ENCODE results near the gene TBC1D9B. TPM values are rescaled to one million over a fixed set of nuclear protein-coding genes. Genes with fewer than 3 reads are reported as not detected.

The TBC1D9B gene
- total and polyA plus RNA-seq, 8 donors, result 42.1 to 87.2 (median 54.9) TPM

DNA sequence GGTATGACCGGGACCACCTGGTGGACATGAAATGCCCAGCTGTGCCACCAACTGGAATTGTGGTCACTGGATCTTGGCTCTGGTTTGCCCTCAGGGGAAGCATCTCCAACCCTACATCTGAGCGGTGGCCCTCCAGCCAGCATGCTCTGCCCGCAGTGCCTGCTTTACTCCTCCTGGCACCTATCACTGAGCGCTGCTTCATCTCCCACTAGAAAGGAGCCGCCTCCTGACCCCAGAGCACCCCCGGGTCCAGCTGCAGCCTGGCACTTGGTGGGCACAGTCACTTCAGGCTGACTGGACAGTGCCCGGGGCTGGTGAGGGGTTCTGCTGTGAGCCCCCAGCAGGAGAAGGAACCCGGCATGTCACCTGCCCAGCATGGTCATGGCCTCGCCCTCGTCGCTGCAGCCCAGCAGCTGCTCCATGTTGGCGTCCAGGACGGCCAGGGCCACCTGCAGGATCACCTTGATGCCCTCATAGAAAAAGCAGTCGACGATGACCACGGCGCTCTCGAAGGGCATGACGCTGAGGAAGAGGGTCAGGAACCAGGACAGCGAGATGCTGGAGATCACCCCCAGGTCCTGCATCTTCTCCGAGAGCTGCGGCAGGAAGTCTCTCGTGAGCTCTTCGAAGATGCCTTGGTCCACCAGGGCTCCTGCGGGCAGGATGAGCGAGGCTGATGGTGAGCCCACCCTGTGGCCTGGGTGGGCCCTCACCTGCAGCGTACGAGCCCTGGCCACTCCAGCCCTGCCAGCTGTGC, 33.0 kb downstream of the TBC1D9B start:
- DNase-seq (no peak), FAIRE-seq (no peak), ATAC-seq (no peak)
- no peak overlapping the region for H3K27ac ChIP-seq
- no peaks in the 10 kb centered on the region for H3K27me3 ChIP-seq
- TF ChIP-seq CTCF (IDR thresholded peaks at IDR 0.05), result no peak
- WGBS, 2 donors, result 96 to 98% methylated on average over 28 of the region's 28 CpGs
- H3K4me1 ChIP-seq, result no peaks in the 10 kb centered on the region
- no peaks in the 10 kb centered on the region for H3K9me3 ChIP-seq
- intact Hi-C loops (cut with DNase I), result no loop called here
- H3K36me3 ChIP-seq, result peaks cover 5 to 38% (median 20%) of the 10 kb centered on the region in 3 donors
- H3K4me3 ChIP-seq, result no peak overlapping the region

GRCh38 chr5:179874136-179874535, 33.6 kb downstream of the TBC1D9B start:
- FAIRE-seq, result no peak
- intact Hi-C loops (cut with DNase I), result no loop called here

DNA sequence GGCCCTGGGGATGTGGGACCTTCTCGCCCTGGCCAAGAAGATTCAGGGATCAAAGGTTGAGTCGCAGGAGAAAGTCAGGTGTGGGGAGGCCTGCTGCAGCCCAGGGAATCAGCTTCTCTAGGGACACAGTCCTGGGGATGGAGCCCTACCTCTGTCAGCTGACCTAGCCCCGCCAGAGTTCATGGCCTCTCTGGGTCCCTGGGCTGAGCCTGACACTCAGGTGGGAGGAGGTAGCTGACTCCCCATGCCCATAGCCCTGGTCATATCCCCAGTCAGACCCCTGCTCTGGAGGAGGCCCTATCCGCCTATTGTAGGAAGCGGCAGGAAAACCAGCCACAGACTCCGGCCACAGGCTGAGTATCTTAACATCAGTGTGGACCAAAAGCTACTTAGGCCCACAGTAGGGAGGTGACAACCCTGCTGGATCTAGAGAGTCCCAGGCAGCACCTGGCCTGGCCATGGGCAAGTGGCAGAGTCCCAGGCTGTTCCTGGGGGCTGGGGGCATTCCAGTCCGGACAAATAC, 34.0 kb downstream of the TBC1D9B start:
- no peak for ATAC-seq
- Histone ChIP-seq H3K36me3 (peaks cover 5 to 43% (median 20%) of the 10 kb centered on the region in 3 donors), H3K27me3 (no peaks in the 10 kb centered on the region), H3K27ac (no peak overlapping the region), H3K4me1 (no peaks in the 10 kb centered on the region), H3K4me3 (no peak overlapping the region), H3K9me3 (no peaks in the 10 kb centered on the region)
- no peak for DNase-seq
- 94 to 99% methylated on average over 7 of the region's 7 CpGs for WGBS, 2 donors
- intact Hi-C loops (cut with DNase I), result no loop called here
- no peak for FAIRE-seq
- TF ChIP-seq CTCF (IDR thresholded peaks at IDR 0.05), result no peak

More at GRCh38 chr5:179874136-179874535, 33.6 kb downstream of the TBC1D9B start:
- DNase-seq (no peak), ATAC-seq (no peak)
- H3K4me3 ChIP-seq, result no peak overlapping the region
- no peaks in the 10 kb centered on the region for H3K9me3 ChIP-seq
- H3K36me3 ChIP-seq, result peaks cover 5 to 43% (median 20%) of the 10 kb centered on the region in 3 donors
- no peak for TF ChIP-seq CTCF (IDR thresholded peaks at IDR 0.05)
- no peaks in the 10 kb centered on the region for H3K4me1 ChIP-seq
- no peaks in the 10 kb centered on the region for H3K27me3 ChIP-seq
- no peak overlapping the region for H3K27ac ChIP-seq
- WGBS, 2 donors, result 92 to 99% methylated on average over 3 of the region's 3 CpGs

- DNase-seq (peak in 1 of 6 donors; percentile 44), FAIRE-seq (no peak), ATAC-seq (no peak)
- no peaks in the 10 kb centered on the region for H3K4me1 ChIP-seq
- peaks cover 5 to 41% (median 20%) of the 10 kb centered on the region in 3 donors for H3K36me3 ChIP-seq
- no peak for TF ChIP-seq CTCF (IDR thresholded peaks at IDR 0.05)
- WGBS, 2 donors, result 89 to 93% methylated on average over 14 of the region's 14 CpGs
- no peaks in the 10 kb centered on the region for H3K9me3 ChIP-seq
- intact Hi-C loops (cut with DNase I), result no loop called here
- H3K27ac ChIP-seq, result no peak overlapping the region
- H3K4me3 ChIP-seq, result no peak overlapping the region
- no peaks in the 10 kb centered on the region for H3K27me3 ChIP-seq
Measured at GRCh38 chr5:179872828-179873575, 34.7 kb downstream of the TBC1D9B start.

Measured in pancreas (tissue), 10 donors.